HG03139 (cell line): Measurements from ENCODE around the gene MYL6B.

ENCODE experiments used
- ATAC-seq: cut with Tn5 transposase; IDR thresholded peaks from one replicate; pipeline ENCODE4 v1.9.1; 2021; ENCODE audit not compliant: unreplicated experiment

The MYL6B gene

GRCh38 chr12:56121204-56121870 lies 31.1 kb upstream of the MYL6B start:
- no peak for ATAC-seq

GRCh38 chr12:56122637-56123036 lies 29.8 kb upstream of the MYL6B start:
- no peak for ATAC-seq

- ATAC-seq: no peak
These were observed 28.3 kb upstream of the MYL6B start for GRCh38 chr12:56124133-56124532.

- no peak for ATAC-seq
These were observed 25.6 kb upstream of the MYL6B start for GRCh38 chr12:56126732-56127239.

- ATAC-seq: no peak
These were observed 24.9 kb upstream of the MYL6B start for GRCh38 chr12:56127485-56127887.

- ATAC-seq: peak; percentile 79
These were observed 24.3 kb upstream of the MYL6B start, which contains the start of gene ESYT1 for GRCh38 chr12:56127888-56128669. Gene ESYT1, plus strand, starts transcription at chr12:56128267. Its CDS starts 53 bp downstream, at chr12:56128320.

- ATAC-seq: no peak
These were observed 23.6 kb upstream of the MYL6B start for GRCh38 chr12:56128670-56129205.

- no peak for ATAC-seq
These were observed 23.0 kb upstream of the MYL6B start for GRCh38 chr12:56129206-56129941.

GRCh38 chr12:56129942-56130495 lies 22.4 kb upstream of the MYL6B start:
- no peak for ATAC-seq

- ATAC-seq: no peak
These were observed 21.5 kb upstream of the MYL6B start for GRCh38 chr12:56130876-56131275.

GRCh38 chr12:56134897-56135296 lies 17.5 kb upstream of the MYL6B start:
- no peak for ATAC-seq

GRCh38 chr12:56137853-56138571 lies 14.4 kb upstream of the MYL6B start:
- ATAC-seq: no peak

- no peak for ATAC-seq
These were observed 10.2 kb upstream of the MYL6B start for GRCh38 chr12:56141946-56142784.

- ATAC-seq: no peak
These were observed 9.2 kb upstream of the MYL6B start for GRCh38 chr12:56143217-56143616.

- no peak for ATAC-seq
These were observed 8.5 kb upstream of the MYL6B start for GRCh38 chr12:56143870-56144269.

GRCh38 chr12:56145217-56145616 lies 7.2 kb upstream of the MYL6B start:
- ATAC-seq: no peak

GRCh38 chr12:56146492-56147460 lies 5.6 kb upstream of the MYL6B start:
- no peak for ATAC-seq

- ATAC-seq: no peak
These were observed 1.8 kb upstream of the MYL6B start for GRCh38 chr12:56150563-56150962.
